Measurements from ENCODE around the gene COL24A1.

COL24A1 gene

DNA sequence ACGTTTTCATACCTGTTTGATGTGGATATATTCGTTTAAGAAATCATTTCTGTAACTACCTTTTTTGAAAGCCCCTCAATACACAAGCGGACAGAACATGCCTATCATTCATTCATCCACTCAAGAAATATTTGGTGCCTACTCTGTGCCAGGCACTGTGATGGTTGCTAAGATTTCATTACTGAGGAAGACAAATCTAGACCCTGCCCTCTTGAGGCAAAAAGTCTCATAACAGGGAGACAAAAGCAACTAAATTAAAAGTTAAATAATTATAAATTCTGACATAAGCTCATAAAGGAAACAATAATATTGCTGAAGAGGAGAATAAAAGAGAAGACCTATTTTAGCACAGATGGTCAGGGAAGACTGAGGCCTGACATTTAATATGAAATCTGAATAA lies 244.8 kb downstream of the COL24A1 start:
- Histone ChIP-seq H3K4me2 (ENCODE audit: low read length) (no peak overlapping the region), H4K20me1 (ENCODE audit: insufficient read depth, low read length) (no peaks in the 10 kb centered on the region), H3K4me3 (ENCODE audit: low read depth, low read length, poor library complexity, severe bottlenecking) (no peak overlapping the region), H3K79me2 (ENCODE audit: insufficient read depth, low read length) (no peaks in the 10 kb centered on the region), H3K9me3 (ENCODE audit: low read length) (no peaks in the 10 kb centered on the region), H2AFZ (ENCODE audit: low read length) (no peak overlapping the region), H3K36me3 (ENCODE audit: insufficient read depth, low read length) (no peaks in the 10 kb centered on the region), H3K4me1 (ENCODE audit: insufficient read depth, low read length, severe bottlenecking) (no peaks in the 10 kb centered on the region), H3K27ac (ENCODE audit: low read depth, low read length, poor library complexity, severe bottlenecking) (no peak overlapping the region), H3F3A (ENCODE audit: insufficient read depth, low read length) (no peaks in the 10 kb centered on the region), H3K9me2 (ENCODE audit: low read depth, low read length) (no peaks in the 10 kb centered on the region), H3K9ac (ENCODE audit: low read length) (no peak overlapping the region), H3K27me3 (ENCODE audit: insufficient read depth, low read length) (no peaks in the 10 kb centered on the region)
- TF ChIP-seq EZH2 (IDR thresholded peaks at IDR 0.05; ENCODE audit: borderline replicate concordance, low read length), result no peak
- TF ChIP-seq, protein P1, sequence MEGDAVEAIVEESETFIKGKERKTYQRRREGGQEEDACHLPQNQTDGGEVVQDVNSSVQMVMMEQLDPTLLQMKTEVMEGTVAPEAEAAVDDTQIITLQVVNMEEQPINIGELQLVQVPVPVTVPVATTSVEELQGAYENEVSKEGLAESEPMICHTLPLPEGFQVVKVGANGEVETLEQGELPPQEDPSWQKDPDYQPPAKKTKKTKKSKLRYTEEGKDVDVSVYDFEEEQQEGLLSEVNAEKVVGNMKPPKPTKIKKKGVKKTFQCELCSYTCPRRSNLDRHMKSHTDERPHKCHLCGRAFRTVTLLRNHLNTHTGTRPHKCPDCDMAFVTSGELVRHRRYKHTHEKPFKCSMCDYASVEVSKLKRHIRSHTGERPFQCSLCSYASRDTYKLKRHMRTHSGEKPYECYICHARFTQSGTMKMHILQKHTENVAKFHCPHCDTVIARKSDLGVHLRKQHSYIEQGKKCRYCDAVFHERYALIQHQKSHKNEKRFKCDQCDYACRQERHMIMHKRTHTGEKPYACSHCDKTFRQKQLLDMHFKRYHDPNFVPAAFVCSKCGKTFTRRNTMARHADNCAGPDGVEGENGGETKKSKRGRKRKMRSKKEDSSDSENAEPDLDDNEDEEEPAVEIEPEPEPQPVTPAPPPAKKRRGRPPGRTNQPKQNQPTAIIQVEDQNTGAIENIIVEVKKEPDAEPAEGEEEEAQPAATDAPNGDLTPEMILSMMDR (IDR thresholded peaks at IDR 0.05; ENCODE audit: low read length), result peak; percentile 15; the same call in 1 of the 2 replicates

DNA sequence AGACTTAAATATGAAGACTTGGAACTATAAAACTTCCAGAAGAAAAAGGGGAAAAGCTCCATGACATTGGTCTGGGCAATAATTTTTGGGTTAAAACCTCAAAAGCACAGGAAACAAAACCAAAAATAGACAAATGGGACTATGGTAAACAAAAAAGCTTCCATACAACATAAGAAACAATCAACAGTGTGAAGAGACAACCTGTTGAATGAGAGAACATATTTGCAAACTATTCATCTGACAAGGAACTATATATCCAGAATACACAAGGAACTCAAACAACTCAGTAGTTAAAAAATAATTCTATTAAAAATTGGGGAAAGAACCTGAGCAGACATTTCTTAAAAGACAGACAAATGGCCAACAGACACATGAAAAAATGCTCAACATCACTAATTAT lies 255.7 kb downstream of the COL24A1 start:
- Histone ChIP-seq H3K79me2 (ENCODE audit: insufficient read depth, low read length) (no peaks in the 10 kb centered on the region), H3K9me3 (ENCODE audit: low read length) (no peaks in the 10 kb centered on the region), H3K9me2 (ENCODE audit: low read depth, low read length) (no peaks in the 10 kb centered on the region), H3K9ac (ENCODE audit: low read length) (no peak overlapping the region), H3K27ac (ENCODE audit: low read depth, low read length, poor library complexity, severe bottlenecking) (no peak overlapping the region), H2AFZ (ENCODE audit: low read length) (no peak overlapping the region), H3K4me1 (ENCODE audit: insufficient read depth, low read length, severe bottlenecking) (no peaks in the 10 kb centered on the region), H3K4me2 (ENCODE audit: low read length) (no peak overlapping the region), H3K4me3 (ENCODE audit: low read depth, low read length, poor library complexity, severe bottlenecking) (no peak overlapping the region), H3F3A (ENCODE audit: insufficient read depth, low read length) (no peaks in the 10 kb centered on the region), H4K20me1 (ENCODE audit: insufficient read depth, low read length) (no peaks in the 10 kb centered on the region), H3K27me3 (ENCODE audit: insufficient read depth, low read length) (no peaks in the 10 kb centered on the region), H3K36me3 (ENCODE audit: insufficient read depth, low read length) (no peaks in the 10 kb centered on the region)
- no peak for TF ChIP-seq EZH2 (IDR thresholded peaks at IDR 0.05; ENCODE audit: borderline replicate concordance, low read length)
- TF ChIP-seq, protein P1 (IDR thresholded peaks at IDR 0.05; ENCODE audit: low read length), result no peak

DNA sequence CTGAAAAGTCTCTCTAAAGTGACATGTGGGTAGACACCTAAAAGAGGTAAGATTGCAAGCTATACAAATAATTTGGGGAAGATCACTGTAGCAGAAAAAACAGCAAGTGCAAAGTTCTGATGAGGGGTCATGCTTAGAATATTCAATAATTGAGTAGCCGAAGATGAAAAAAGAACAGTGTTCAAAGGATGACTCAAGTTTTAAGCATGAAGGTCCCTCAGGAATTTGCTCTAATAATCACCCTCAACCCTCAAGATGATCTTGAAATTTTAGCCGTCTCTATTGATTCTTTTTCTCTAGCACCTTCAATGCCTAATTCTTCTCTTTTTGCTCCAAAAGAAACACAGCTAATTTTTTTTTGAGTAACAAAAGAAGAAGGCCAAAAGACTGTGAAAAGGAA lies 257.7 kb downstream of the COL24A1 start:
- H3K4me3 ChIP-seq (ENCODE audit: low read depth, low read length, poor library complexity, severe bottlenecking), result no peak overlapping the region
- no peak overlapping the region for H3K27ac ChIP-seq (ENCODE audit: low read depth, low read length, poor library complexity, severe bottlenecking)
- H3K9me3 ChIP-seq (ENCODE audit: low read length), result no peaks in the 10 kb centered on the region
- H3K9ac ChIP-seq (ENCODE audit: low read length), result no peak overlapping the region
- no peaks in the 10 kb centered on the region for H4K20me1 ChIP-seq (ENCODE audit: insufficient read depth, low read length)
- no peaks in the 10 kb centered on the region for H3K36me3 ChIP-seq (ENCODE audit: insufficient read depth, low read length)
- no peak overlapping the region for H3K4me2 ChIP-seq (ENCODE audit: low read length)
- H3K4me1 ChIP-seq (ENCODE audit: insufficient read depth, low read length, severe bottlenecking), result no peaks in the 10 kb centered on the region
- H3K9me2 ChIP-seq (ENCODE audit: low read depth, low read length), result no peaks in the 10 kb centered on the region
- no peak overlapping the region for H2AFZ ChIP-seq (ENCODE audit: low read length)
- H3F3A ChIP-seq (ENCODE audit: insufficient read depth, low read length), result no peaks in the 10 kb centered on the region
- H3K27me3 ChIP-seq (ENCODE audit: insufficient read depth, low read length), result no peaks in the 10 kb centered on the region
- TF ChIP-seq EZH2 (IDR thresholded peaks at IDR 0.05; ENCODE audit: borderline replicate concordance, low read length), result no peak
- TF ChIP-seq, protein P1 (IDR thresholded peaks at IDR 0.05; ENCODE audit: low read length), result no peak
- H3K79me2 ChIP-seq (ENCODE audit: insufficient read depth, low read length), result no peaks in the 10 kb centered on the region

Data from OCI-LY1 (cell line).